K562 (cell line): Measurements from ENCODE around the gene GABARAPL1. TPM values are rescaled to one million over a fixed set of nuclear protein-coding genes. Genes with fewer than 3 reads are reported as not detected.

Experiments used
- ATAC-seq: fragments of 200-7000 bp; cut with Tn5 transposase; 3 replicates; pipeline ENCODE4 v1.9.1; 2020; ENCODE audit warnings: moderate library complexity
- BruUV-seq: library from RNA; stranded (reverse); fragments of 400-500 nt; replicated peaks from 2 replicates; lab custom pipeline; 2021; lab: Mats Ljungman, UMichigan
- CTCF ChIA-PET: fragments of 300-600 bp; formaldehyde crosslinking; extraction: SDS; loops from one replicate; lab custom pipeline; 2021; ENCODE audit warnings: low intra/inter-chr PET ratio; lab: Yijun Ruan, JAX
- POLR2A ChIA-PET: fragments of 300-600, 350-650 bp; sonication (Branson Sonifier 250); formaldehyde crosslinking; extraction: SDS; loops from one replicate; lab custom pipeline; 2021; ENCODE audit warnings: antibody characterized with exemption, inconsistent platforms; lab: Yijun Ruan, JAX
- DNase-seq, 4 experiments: peaks; one replicate each; pipeline versions ENCODE4 v3.0.0 to v3.0.0-alpha.2; 2011 to 2018; ENCODE audit warnings: low spot score in 3 of 4, mixed read lengths in 3 of 4; ENCODE audit errors: extremely low read depth in 1 of 4
- FAIRE-seq: peaks from 2 replicates; lab custom pipeline; 2011; peaks lifted over from hg19 to GRCh38; lab: Jason Lieb, UNC
- H2AFZ ChIP-seq: 2 replicates; pipeline ENCODE4 v1.6.0; 2011; ENCODE audit warnings: low read depth, low read length, control low read depth, inconsistent platforms
- H3K27ac ChIP-seq: fragments of 200-600 bp; 3 replicates; pipeline ENCODE4 v1.8.0; 2011; ENCODE audit warnings: low read depth, mild to moderate bottlenecking, control low read depth, inconsistent platforms, low read length, moderate library complexity, mixed read lengths; ENCODE audit errors: extremely low read depth
- H3K27me3 ChIP-seq, 2 experiments: fragments of 300-600 bp in 1 of 2; 2 replicates in 1 of 2; 3 replicates in 1 of 2; pipeline versions ENCODE4 v1.6.0 to v1.8.0; 2011; ENCODE audit warnings: inconsistent platforms in 2 of 2, low read length in 2 of 2, mild to moderate bottlenecking in 1 of 2, mixed read lengths in 1 of 2, moderate library complexity in 1 of 2; ENCODE audit not compliant: control insufficient read depth in 2 of 2, insufficient read depth in 2 of 2
- H3K36me3 ChIP-seq: fragments of 300-600 bp; 3 replicates; pipeline ENCODE4 v1.8.0; 2011; ENCODE audit warnings: mild to moderate bottlenecking, low read length, inconsistent platforms; ENCODE audit not compliant: control insufficient read depth, insufficient read depth
- H3K4me1 ChIP-seq, 2 experiments: fragments of 200-600 bp in 1 of 2; replicated peaks in 1 of 2; 2 replicates in 1 of 2; 3 replicates in 1 of 2; pipeline versions ENCODE4 v1.5.1 to v1.8.0; 2011; ENCODE audit warnings: inconsistent platforms in 2 of 2, low read length in 2 of 2, mild to moderate bottlenecking in 1 of 2, mixed read lengths in 1 of 2, moderate library complexity in 1 of 2; ENCODE audit not compliant: control insufficient read depth in 2 of 2, insufficient read depth in 2 of 2
- H3K4me2 ChIP-seq: 2 replicates; pipeline ENCODE4 v1.6.1; 2011; ENCODE audit warnings: low read length, control low read depth, inconsistent platforms, mixed read lengths; ENCODE audit not compliant: insufficient read depth
- H3K4me3 ChIP-seq: fragments of 200-600 bp; sonication (generic), shearing (Covaris generic); 2 replicates; pipeline ENCODE4 v1.5.1; 2016; ENCODE audit warnings: control low read depth, inconsistent platforms
- H3K79me2 ChIP-seq: fragments of 200-600 bp; 3 replicates; pipeline ENCODE4 v1.8.0; 2011; ENCODE audit warnings: low read length, inconsistent platforms; ENCODE audit not compliant: control insufficient read depth, insufficient read depth
- H3K9ac ChIP-seq, 2 experiments: 2 replicates each; pipeline versions ENCODE4 v1.6.0 to v1.6.1; 2011; ENCODE audit warnings: low read depth in 2 of 2, low read length in 2 of 2, control low read depth in 1 of 2, inconsistent platforms in 1 of 2, mild to moderate bottlenecking in 1 of 2, mixed read lengths in 1 of 2; ENCODE audit not compliant: insufficient read depth in 1 of 2
- H3K9me1 ChIP-seq: one replicate; pipeline ENCODE4 v1.6.0; 2011; ENCODE audit warnings: inconsistent platforms, mild to moderate bottlenecking, low read length, moderate library complexity; ENCODE audit not compliant: control insufficient read depth, insufficient read depth
- H3K9me3 ChIP-seq: replicated peaks from 2 replicates; pipeline ENCODE4 v1.5.1; 2011; ENCODE audit warnings: low read depth, low read length, inconsistent platforms; ENCODE audit not compliant: control insufficient read depth, insufficient read depth
- H4K20me1 ChIP-seq: replicated peaks from 2 replicates; pipeline ENCODE4 v1.6.1; 2011; ENCODE audit warnings: low read length, inconsistent platforms, mixed read lengths; ENCODE audit not compliant: control insufficient read depth, insufficient read depth
- CAMTA2 ChIP-seq: fragments of 250-450 bp; sonication (Bioruptor Pico); conservative IDR thresholded peaks from 2 replicates; pipeline ENCODE4 v1.5.1; 2022
- CBFA2T2 ChIP-seq: fragments of 450-650 bp; conservative IDR thresholded peaks from 2 replicates; pipeline ENCODE4 v1.6.1; 2017; ENCODE audit warnings: mild to moderate bottlenecking
- CUX1 ChIP-seq: fragments of 200-800 bp; sonication (Bioruptor generic); IDR thresholded peaks from 2 replicates; pipeline ENCODE4 v1.6.1; 2016; ENCODE audit warnings: missing genetic modification characterization, missing compliant biosample characterization
- IFI16 ChIP-seq: fragments of 250-450 bp; sonication (Bioruptor Pico); IDR thresholded peaks from 2 replicates; pipeline ENCODE4 v2.1.2; 2022; ENCODE audit warnings: mild to moderate bottlenecking, inconsistent platforms
- NONO ChIP-seq, 2 experiments: fragments of 200-400 bp in 1 of 2; fragments of 450-650 bp in 1 of 2; formaldehyde crosslinking in 1 of 2; IDR thresholded peaks; 2 replicates each; pipeline ENCODE4 v1.6.1; 2017; ENCODE audit warnings: low read depth in 2 of 2, mild to moderate bottlenecking in 2 of 2, moderate library complexity in 2 of 2, low read length in 1 of 2
- PRMT5 ChIP-seq: sonication (generic); formaldehyde crosslinking; IDR thresholded peaks from 2 replicates; pipeline ENCODE4 v1.5.0; 2020; ENCODE audit warnings: missing genetic modification reagents
- RAD51 ChIP-seq: fragments of 450-650 bp; IDR thresholded peaks from 2 replicates; pipeline ENCODE4 v1.7.1; 2016; ENCODE audit warnings: low read depth, mild to moderate bottlenecking, borderline replicate concordance
- RCOR1 ChIP-seq, 2 experiments: IDR thresholded peaks; 2 replicates each; pipeline ENCODE4 v1.6.1; 2012; ENCODE audit warnings: low read depth in 2 of 2, low read length in 2 of 2, borderline replicate concordance in 1 of 2, improper control_type of control experiment in 1 of 2
- SNIP1 ChIP-seq: fragments of 450-650 bp; IDR thresholded peaks from 2 replicates; pipeline ENCODE4 v1.7.1; 2017; ENCODE audit warnings: low read depth, mild to moderate bottlenecking
- SPI1 ChIP-seq: IDR thresholded peaks from 2 replicates; pipeline ENCODE4 v1.6.1; 2011; ENCODE audit warnings: low read depth, low read length, control low read depth, borderline replicate concordance
- SRSF9 ChIP-seq: fragments of 200-400 bp; formaldehyde crosslinking; IDR thresholded peaks from 2 replicates; pipeline ENCODE4 v1.6.1; 2017; ENCODE audit warnings: low read depth, low read length, borderline replicate concordance
- STAT5A ChIP-seq: IDR thresholded peaks from 2 replicates; pipeline ENCODE4 v1.6.1; 2012; ENCODE audit warnings: low read length, inconsistent platforms, borderline replicate concordance
- TBL1XR1 ChIP-seq, 2 experiments: IDR thresholded peaks; 2 replicates each; pipeline ENCODE4 v1.6.1; 2012; ENCODE audit warnings: improper control_type of control experiment in 2 of 2, low read length in 2 of 2, mild to moderate bottlenecking in 1 of 2
- THRAP3 ChIP-seq: fragments of 450-650 bp; IDR thresholded peaks from 2 replicates; pipeline ENCODE4 v1.6.1; 2016; ENCODE audit warnings: mild to moderate bottlenecking, inconsistent platforms, borderline replicate concordance
- ZC3H8 ChIP-seq: fragments of 450-650 bp; IDR thresholded peaks from 2 replicates; pipeline ENCODE4 v1.6.1; 2017
- ZNF23 ChIP-seq: fragments of 250-450 bp; sonication (Bioruptor Pico); IDR thresholded peaks from 2 replicates; pipeline ENCODE4 v1.4.0; 2020; ENCODE audit warnings: mild to moderate bottlenecking
- ZNF274 ChIP-seq: IDR thresholded peaks from 2 replicates; pipeline ENCODE4 v1.6.1; 2011; ENCODE audit warnings: low read depth, mild to moderate bottlenecking, low read length, moderate library complexity, borderline replicate concordance
- ZNF589 ChIP-seq: fragments of 200-800 bp; sonication (Bioruptor generic); IDR thresholded peaks from 2 replicates; pipeline ENCODE4 v1.6.1; 2016; ENCODE audit warnings: low read depth, missing genetic modification characterization, missing compliant biosample characterization
- ZNF699 ChIP-seq: fragments of 250-450 bp; sonication (Bioruptor Pico); IDR thresholded peaks from 2 replicates; pipeline ENCODE4 v1.8.0; 2021; ENCODE audit warnings: mild to moderate bottlenecking, moderate library complexity; ENCODE audit not compliant: insufficient replicate concordance
- WGBS: fragments of 100-300 bp; shearing (Covaris generic); methylation state at CpG from one replicate; pipeline ENCODE4 v1.1.6; 2016; ENCODE audit warnings: low coverage, mixed read lengths; ENCODE audit not compliant: insufficient coverage; ENCODE audit errors: missing lambda C conversion rate; 5-methylcytosine and 5-hydroxymethylcytosine counted together
- in situ Hi-C: fragments of 300-500 bp; cut with MboI; formaldehyde crosslinking; loops from 4 replicates; pipeline ENCODE4 v1.15.0; 2018; ENCODE audit warnings: inconsistent platforms, mixed read lengths
- intact Hi-C: fragments of 100-400 bp; cut with micrococcal nuclease; formaldehyde crosslinking; loops from 2 replicates; pipeline ENCODE4 v1.14.2; 2022
- polyA plus RNA-seq, 8 experiments: library from polyadenylated mRNA; depleted of rRNA in 4 of 8; stranded (reverse) in 5 of 8; unstranded in 3 of 8; fragments of >200 nt; fragmentation: Nextera tagmentation in 2 of 8; fragmentation: Illumina TruSeq in 1 of 8; extraction: Ambion mirVana in 2 of 8; extraction: Trizol in 1 of 8; gene quantifications; 2 replicates each; pipeline versions ENCODE4 v1.2.1 to v1.2.3, GENCODE V29; 2011 to 2014; ENCODE audit warnings: inconsistent platforms in 1 of 8, missing spikeins in 1 of 8
- total RNA-seq, 7 experiments: library from RNA; depleted of rRNA in 6 of 7; stranded (reverse); fragments of >200 nt in 6 of 7; fragmentation: Illumina TruSeq in 2 of 7; extraction: Trizol in 2 of 7; gene quantifications; 2 replicates each; pipeline versions ENCODE4 v1.2.1 to v1.2.3, GENCODE V29; 2011 to 2021; ENCODE audit warnings: low replicate concordance in 1 of 7
- TF ChIP-seq, protein P1 (sequence below): sonication (generic); formaldehyde crosslinking; IDR thresholded peaks from 2 replicates; pipeline ENCODE4 v1.8.0; 2022; ENCODE audit warnings: mild to moderate bottlenecking, missing genetic modification reagents

The GABARAPL1 gene
- total and polyA plus RNA-seq, 9 of the 15 experiments (the other 6 are each of a cell fraction or from before 2014, with no cell fraction given): 2.3 to 15.9 (median 11.3) TPM

GRCh38 chr12:10210225-10210624 lies 2.5 kb upstream of the GABARAPL1 start:
- FAIRE-seq (no peak), DNase-seq (no peak), ATAC-seq (no peak)
- no peak overlapping the region for H3K4me3 ChIP-seq
- WGBS: 75% methylated on average over 9 of the region's 15 CpGs
- H3K79me2 ChIP-seq: peaks cover 13% of the 10 kb centered on the region; the same call in 2 of the 3 replicates
- BruUV-seq: no TSS peak
- intact Hi-C loops (no loop called here), in situ Hi-C loops (no loop called here)
- no peak overlapping the region for H3K9ac ChIP-seq
- H4K20me1 ChIP-seq: no peaks in the 10 kb centered on the region
- no peaks in the 10 kb centered on the region for H3K9me3 ChIP-seq
- H2AFZ ChIP-seq: no peak overlapping the region
- H3K36me3 ChIP-seq: no peaks in the 10 kb centered on the region
- H3K27ac ChIP-seq: no peak overlapping the region
- ChIA-PET POLR2A (interaction anchor here (0.6 kb wide), 1 partner anchor 549 kb away, joined by 3 read pairs; no protein-coding TSS in a partner anchor), CTCF (no interaction called here)
- peaks cover 7 to 14% of the 10 kb centered on the region in 2 experiments for H3K4me1 ChIP-seq
- H3K27me3 ChIP-seq: no peaks in the 10 kb centered on the region
- no peak overlapping the region for H3K4me2 ChIP-seq
- no peak for TF ChIP-seq ZNF589 (CRISPR knock-in tag)
- no peak for TF ChIP-seq SRSF9
- no peak for TF ChIP-seq CBFA2T2
- TF ChIP-seq CAMTA2 (CRISPR knock-in tag): no peak
- no peak for TF ChIP-seq SPI1
- TF ChIP-seq, protein P1, sequence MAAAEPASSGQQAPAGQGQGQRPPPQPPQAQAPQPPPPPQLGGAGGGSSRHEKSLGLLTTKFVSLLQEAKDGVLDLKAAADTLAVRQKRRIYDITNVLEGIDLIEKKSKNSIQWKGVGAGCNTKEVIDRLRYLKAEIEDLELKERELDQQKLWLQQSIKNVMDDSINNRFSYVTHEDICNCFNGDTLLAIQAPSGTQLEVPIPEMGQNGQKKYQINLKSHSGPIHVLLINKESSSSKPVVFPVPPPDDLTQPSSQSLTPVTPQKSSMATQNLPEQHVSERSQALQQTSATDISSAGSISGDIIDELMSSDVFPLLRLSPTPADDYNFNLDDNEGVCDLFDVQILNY (CRISPR knock-in tag): no peak
- TF ChIP-seq ZNF23 (CRISPR knock-in tag): no peak
- TF ChIP-seq RAD51: no peak
- TF ChIP-seq TBL1XR1 (IDR thresholded peaks at IDR 0.05; ENCODE audit: low read length in 2 of 2): no peak
- no peak for TF ChIP-seq ZNF274
- TF ChIP-seq NONO (IDR thresholded peaks at IDR 0.05; ENCODE audit: low read depth in 2 of 2, low read length in 1 of 2): no peak
- TF ChIP-seq PRMT5 (CRISPR knock-in tag): no peak
- no peak for TF ChIP-seq SNIP1
- no peak for TF ChIP-seq IFI16 (CRISPR knock-in tag)
- no peak for TF ChIP-seq RCOR1 (IDR thresholded peaks at IDR 0.05; ENCODE audit: borderline replicate concordance in 1 of 2, low read depth in 2 of 2, low read length in 2 of 2)
- no peak for TF ChIP-seq ZNF699 (CRISPR knock-in tag)
- TF ChIP-seq STAT5A: no peak
- TF ChIP-seq THRAP3: no peak
- no peak for TF ChIP-seq CUX1 (CRISPR knock-in tag)
- TF ChIP-seq ZC3H8: no peak
- no peaks in the 10 kb centered on the region for H3K9me1 ChIP-seq
